Stimulated activated CD4-positive, alpha-beta T cell treated with anti-CD3 and anti-CD28 coated beads, Interleukin-2, amount 100 ng/mL, for 4 hours (primary cell): ENCODE data around the gene HEATR3.

Source experiments
- DNase-seq: peaks from one replicate; pipeline ENCODE4 v3.0.0-alpha.2; 2020; ENCODE audit warnings: low read depth

The HEATR3 gene

DNA sequence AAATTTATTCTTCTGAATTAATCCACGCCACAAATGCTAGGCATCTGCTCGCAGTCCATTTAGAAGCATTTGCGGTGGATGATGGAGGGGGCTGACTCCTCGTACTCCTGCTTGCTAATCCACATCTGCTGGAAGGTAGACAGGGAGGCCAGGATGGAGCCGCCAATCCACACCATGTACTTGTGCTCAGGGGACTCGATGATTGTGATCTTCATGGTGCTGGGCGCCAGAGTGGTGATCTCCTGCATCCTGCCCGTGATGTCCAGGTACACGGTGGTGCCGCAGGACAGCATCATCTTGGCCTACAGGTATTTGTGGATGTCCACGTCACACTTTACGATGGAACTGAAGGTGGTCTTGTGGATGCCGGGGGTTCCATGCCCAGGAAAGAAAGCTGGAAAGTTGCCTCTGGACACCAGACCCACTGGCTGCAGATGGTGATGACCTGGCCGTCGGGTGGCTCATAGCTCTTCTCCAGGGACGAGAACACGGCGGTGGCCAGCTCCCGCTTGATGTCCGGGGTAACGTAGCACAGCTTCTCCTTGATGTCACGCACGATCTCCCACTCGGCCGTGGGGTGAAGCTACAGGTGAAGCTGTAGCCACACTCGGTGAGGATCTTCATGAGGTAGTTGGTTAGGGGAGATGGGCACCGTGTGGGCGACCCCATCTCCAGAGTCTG, 7.5 kb upstream of the HEATR3 start:
- no peak for DNase-seq

DNA sequence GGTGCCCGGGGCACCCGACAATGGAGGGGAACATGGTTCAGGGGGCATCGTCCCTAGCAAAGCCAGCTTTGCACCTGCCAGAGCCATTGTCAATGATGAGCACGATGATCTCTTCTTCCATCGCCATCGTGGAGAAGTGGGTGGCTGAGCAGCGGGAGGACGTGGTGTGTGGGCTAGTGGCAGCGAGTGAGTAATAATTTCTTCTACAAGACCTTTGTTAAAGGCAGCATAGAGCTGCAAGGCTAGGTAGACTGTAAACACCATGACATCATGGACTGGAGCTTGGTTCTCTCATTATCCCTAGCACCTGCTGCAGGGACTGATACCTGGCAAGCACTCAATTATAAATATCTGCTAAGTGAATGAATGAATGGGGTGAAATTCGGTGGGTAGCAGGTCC, 6.7 kb upstream of the HEATR3 start:
- no peak for DNase-seq

DNA sequence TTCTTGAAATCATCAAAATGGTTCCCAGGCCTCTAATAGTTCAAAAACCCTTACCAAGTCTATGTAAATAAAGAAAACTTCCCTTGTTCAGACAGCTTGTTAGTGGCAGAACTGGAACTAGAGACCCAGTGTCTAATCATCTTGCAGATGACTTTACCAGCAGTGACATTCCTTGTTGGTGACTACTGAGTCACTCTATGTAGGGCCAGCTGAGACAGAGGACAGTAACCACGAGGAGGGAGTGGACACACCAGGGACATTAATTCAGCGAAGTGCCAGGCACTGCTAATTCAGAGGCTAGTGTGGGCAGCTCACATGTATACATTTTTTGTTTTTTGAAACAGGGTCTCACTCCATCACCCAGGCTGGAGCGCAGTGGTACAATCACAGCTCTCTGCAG, 6.1 kb upstream of the HEATR3 start:
- DNase-seq = no peak

- DNase-seq = no peak
Measured at GRCh38 chr16:50061326-50061725, 4.4 kb upstream of the HEATR3 start.

- DNase-seq = no peak
Measured at GRCh38 chr16:50065241-50065623, 538 bp upstream of the HEATR3 start.

- DNase-seq = no peak
Measured at GRCh38 chr16:50066482-50067289, 916 bp downstream of the HEATR3 start.

DNA sequence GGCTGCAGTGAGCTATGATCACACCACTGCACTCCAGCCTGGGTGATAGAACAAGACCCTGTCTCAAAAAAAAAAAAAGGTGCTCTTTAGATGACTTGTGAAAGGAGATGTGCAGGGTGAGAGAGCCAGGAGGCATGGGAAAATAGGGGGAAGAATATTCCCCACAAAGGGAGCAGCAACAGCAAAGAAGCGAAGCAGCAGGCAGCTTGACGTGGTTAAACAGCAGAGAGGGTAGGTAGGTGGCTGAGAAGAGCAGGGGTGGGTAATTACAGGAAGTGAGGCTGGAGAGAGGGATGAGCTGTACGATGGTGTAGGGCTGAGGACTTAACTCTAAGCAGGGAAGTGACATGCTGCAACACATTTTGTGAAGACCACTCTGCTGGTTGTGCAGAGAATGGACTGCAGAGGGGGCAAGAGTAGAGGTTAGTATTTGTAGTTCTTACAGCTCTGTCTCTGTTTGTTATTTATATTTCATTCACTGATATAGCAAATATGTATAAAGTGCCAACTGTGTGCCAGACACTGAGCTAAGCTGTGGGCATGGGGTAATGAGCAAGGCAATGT, 1.6 kb downstream of the HEATR3 start:
- DNase-seq = no peak

- no peak for DNase-seq
Measured at GRCh38 chr16:50068550-50068949, 2.8 kb downstream of the HEATR3 start.

DNA sequence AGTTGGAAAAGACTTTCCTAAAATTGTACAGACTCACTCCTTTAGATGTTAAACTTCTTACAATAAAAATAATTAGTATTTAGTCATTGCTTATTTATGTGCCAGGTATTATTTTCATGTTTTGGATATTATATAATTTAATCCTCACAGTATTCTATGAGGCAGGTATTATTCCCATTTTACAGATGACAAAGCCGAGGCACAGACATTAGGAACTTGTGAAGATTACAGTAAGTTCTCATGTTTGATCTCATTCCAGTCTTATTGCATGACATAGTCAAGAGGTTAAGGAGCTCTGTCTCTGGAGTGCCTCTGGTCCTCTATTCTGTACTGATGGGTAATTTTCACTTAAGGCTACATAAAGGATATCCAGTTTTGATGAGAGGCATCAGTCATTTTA, 3.3 kb downstream of the HEATR3 start:
- DNase-seq = no peak

DNA sequence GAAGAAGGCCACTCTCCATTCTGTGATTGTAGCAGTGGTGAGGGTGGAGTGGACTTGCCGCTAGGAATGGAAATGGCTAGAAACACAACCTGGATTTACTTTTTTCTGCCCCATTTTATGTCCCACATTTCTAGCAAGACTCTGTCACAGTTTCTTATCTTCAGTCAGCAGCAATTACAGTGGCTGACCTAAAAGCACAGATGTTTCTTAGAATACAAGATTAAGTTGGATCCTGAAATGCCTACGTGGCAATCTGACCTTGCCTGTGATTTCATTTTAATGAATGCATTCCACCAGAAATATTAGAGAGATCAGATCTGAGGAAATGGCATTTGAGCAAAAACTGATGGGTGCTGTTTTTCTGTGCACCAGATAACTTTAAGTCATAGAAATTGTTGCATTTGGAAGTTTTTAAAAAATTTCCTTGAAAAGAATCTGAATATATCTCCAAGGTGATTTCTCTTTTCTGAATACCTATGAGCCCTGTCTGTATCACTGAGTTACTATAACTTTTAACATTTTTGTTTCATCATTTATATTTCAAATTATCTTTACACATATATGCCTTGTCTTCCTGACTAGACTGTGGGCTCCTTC, 5.4 kb downstream of the HEATR3 start:
- no peak for DNase-seq

GRCh38 chr16:50072730-50073129, 7.0 kb downstream of the HEATR3 start:
- no peak for DNase-seq

- no peak for DNase-seq
Measured at GRCh38 chr16:50079397-50080140, 13.8 kb downstream of the HEATR3 start.

DNA sequence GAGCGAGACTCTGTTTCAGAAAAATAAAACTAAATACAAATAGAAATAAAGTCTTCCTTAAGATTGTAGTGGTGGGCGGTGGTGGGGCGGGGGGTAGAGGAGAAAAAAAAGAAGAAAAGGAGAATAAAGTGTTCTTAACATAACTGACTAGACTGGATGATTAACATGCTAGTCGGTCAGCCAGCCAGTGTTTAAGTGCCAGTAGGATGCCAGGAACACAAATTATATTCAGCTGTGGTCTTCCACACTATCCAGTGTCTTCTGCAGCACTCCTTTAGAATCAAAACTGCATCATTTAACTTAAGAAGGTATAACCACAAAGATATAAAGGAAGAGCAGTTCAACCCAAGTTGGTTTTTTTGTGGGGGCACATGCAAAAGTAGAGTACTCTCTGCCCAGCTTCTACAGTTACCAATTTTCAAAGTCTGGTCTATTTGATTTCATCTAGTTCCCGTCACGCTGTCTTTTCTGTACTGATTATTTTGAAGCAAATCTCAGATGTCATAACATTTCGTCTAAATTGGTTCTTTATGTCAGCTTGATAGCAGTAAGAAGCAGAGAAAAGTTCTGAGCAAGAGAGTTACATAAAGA, 15.8 kb downstream of the HEATR3 start:
- DNase-seq = no peak

DNA sequence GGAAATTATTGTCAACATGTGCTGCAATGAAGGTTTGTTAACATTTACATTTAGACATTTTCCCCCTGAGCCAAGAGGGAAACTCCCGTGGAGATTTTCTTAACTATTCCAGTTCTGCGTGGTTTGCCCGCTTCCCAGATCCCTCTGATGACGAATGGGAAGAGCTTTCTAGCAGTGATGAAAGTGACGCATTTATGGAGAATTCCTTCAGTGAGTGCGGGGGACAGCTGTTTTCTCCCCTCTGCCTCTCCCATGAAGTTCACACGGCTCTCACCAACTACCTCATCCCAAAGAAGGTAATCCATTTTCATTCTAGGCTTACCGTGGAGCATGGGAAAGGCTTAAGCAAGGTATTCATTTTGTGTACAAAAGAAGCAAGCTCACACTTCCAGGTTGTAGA, 18.2 kb downstream of the HEATR3 start:
- no peak for DNase-seq

GRCh38 chr16:50086176-50086575, 20.4 kb downstream of the HEATR3 start:
- DNase-seq = no peak

GRCh38 chr16:50088302-50088701, 22.5 kb downstream of the HEATR3 start:
- no peak for DNase-seq

DNA sequence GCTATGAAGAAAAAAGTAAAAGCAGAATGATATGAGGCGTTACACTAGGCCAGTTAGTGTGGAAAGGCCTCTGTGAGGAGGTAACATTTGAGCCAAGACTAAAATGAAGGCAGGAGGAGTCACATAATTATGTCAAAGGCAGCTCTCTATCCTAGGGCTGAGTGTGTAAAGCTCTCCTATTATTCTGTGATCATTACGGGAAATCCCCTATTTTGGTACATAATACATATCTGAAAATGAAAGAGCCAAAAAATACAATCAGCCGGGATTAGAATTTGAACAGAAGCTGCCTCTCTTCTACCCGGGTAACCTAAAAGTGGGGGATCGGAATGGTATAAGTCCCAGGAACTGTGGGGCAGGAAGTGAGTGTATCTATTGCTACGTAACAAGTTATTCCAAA, 27.1 kb downstream of the HEATR3 start:
- no peak for DNase-seq

DNA sequence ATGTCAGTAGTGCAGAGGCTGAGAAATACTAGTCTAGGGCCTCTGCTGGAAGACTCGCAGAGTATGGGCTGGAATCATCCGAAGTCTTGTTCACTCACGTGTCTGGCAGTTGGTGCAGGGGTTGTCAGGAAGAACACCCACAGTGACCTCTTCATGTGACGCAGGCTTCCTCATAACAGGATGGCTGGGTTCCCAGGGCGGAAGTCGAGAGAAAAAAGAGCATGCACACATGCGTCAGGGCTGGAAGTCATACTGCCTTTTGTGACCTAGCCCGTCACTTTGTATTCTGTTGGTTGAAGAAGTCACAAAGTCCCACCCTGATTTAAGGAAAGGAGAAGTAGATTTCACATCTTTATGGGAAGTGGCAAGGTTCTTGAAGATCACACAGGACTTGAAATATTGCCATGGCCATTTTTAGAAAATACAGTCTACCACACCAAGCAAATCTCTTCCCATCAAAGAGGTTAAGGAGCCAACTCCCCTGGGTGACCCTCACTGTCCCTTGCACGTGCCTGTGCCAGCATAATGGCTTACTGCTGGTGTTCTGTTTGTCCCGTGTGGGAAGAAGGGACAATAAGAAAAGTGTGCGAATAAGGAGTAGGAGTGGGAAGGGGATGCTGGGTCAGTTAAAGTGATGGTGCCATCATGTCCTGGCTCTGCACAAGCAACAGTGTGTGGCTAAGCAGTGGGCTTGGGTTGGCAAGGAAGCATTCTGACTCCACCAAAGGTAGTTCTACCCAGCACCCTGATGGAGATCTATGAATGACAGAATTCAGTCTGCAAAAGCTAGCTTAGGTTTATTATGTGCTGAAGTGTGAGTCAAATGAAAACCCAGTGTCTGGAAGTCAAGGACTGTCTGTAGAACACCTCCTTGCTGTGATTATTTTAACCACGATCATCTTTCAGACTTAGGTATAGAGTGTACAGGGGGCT, 28.1 kb downstream of the HEATR3 start:
- no peak for DNase-seq

DNA sequence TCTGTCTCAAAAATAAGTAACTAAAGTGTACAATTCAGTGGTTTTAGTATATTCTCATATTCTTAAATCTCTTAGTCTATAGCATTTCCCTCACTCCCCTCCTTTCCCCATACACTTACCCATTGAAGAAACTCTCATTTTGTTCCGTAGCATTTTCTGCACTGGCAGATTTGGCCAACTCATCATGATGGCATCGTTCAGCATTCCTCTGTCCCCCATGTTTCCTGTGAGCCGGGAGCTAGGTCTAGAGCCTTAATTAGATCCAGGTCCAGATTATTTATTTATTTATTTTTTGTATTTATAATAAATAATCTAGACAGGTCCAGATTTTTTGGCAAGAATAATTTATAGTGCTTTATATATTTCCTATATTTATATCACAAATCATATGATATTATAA, 31.0 kb downstream of the HEATR3 start:
- no peak for DNase-seq

- DNase-seq = no peak
Measured at GRCh38 chr16:50099957-50100648, 34.3 kb downstream of the HEATR3 start.
